GM12878 (cell line): Measurements from ENCODE around the gene PTPRJ. TPM values are rescaled to one million over a fixed set of nuclear protein-coding genes. Genes with fewer than 3 reads are reported as not detected.

Experiments used
- ATAC-seq: fragments of 200-7000 bp; cut with Tn5 transposase; 3 replicates; pipeline ENCODE4 v1.9.1; 2020; ENCODE audit warnings: mild to moderate bottlenecking, moderate library complexity
- BruUV-seq: library from RNA; stranded (reverse); fragments of 400-500 nt; replicated peaks from 2 replicates; lab custom pipeline; 2021; lab: Mats Ljungman, UMichigan
- CTCF ChIA-PET: fragments of 300-600 bp; sonication (Branson Sonifier 250); formaldehyde crosslinking; extraction: SDS; loops from one replicate; lab custom pipeline; 2021; ENCODE audit warnings: inconsistent platforms; lab: Yijun Ruan, JAX
- POLR2A ChIA-PET: fragments of 350-600 bp; formaldehyde crosslinking; extraction: SDS; loops from one replicate; lab custom pipeline; 2021; ENCODE audit warnings: inconsistent platforms; lab: Charles Lee
- RAD21 ChIA-PET: fragments of 300-600 bp; sonication (Branson Sonifier 250); formaldehyde crosslinking; loops from one replicate; lab custom pipeline; 2023; ENCODE audit warnings: antibody characterized with exemption; ENCODE audit not compliant: unreplicated experiment; lab: Charles Lee
- SMC1A ChIA-PET: fragments of 300-600 bp; sonication (Branson Sonifier 250); formaldehyde crosslinking; loops from one replicate; lab custom pipeline; 2023; ENCODE audit not compliant: unreplicated experiment, uncharacterized antibody; lab: Charles Lee
- DNase-seq: peaks from one replicate; pipeline ENCODE4 v3.0.0-alpha.2; 2011; ENCODE audit warnings: low read depth, low spot score
- FAIRE-seq: peaks from 3 replicates; lab custom pipeline; 2011; peaks lifted over from hg19 to GRCh38; lab: Jason Lieb, UNC
- H2AFZ ChIP-seq: 2 replicates; pipeline ENCODE4 v1.6.0; 2011; ENCODE audit warnings: low read depth, low read length, control low read depth; ENCODE audit not compliant: control insufficient read depth
- H3K27ac ChIP-seq: 2 replicates; pipeline ENCODE4 v1.5.1; 2011; ENCODE audit warnings: control low read depth; ENCODE audit not compliant: control insufficient read depth, insufficient read depth
- H3K27me3 ChIP-seq, 2 experiments: replicated peaks in 1 of 2; 2 replicates each; pipeline versions ENCODE4 v1.6.0 to v1.6.1; 2011; ENCODE audit warnings: low read length in 1 of 2; ENCODE audit not compliant: control insufficient read depth in 2 of 2, insufficient read depth in 2 of 2
- H3K36me3 ChIP-seq, 2 experiments: 2 replicates each; pipeline ENCODE4 v1.5.1; 2011; ENCODE audit warnings: low read length in 1 of 2; ENCODE audit not compliant: control insufficient read depth in 2 of 2, insufficient read depth in 2 of 2
- H3K4me1 ChIP-seq: 2 replicates; pipeline ENCODE4 v1.6.1; 2011; ENCODE audit warnings: mild to moderate bottlenecking, low read length, moderate library complexity, mixed read lengths; ENCODE audit not compliant: control insufficient read depth, insufficient read depth
- H3K4me2 ChIP-seq: 2 replicates; pipeline ENCODE4 v1.6.0; 2011; ENCODE audit warnings: control low read depth; ENCODE audit not compliant: control insufficient read depth, insufficient read depth
- H3K4me3 ChIP-seq: fragments of 200-600 bp; sonication (generic); 2 replicates; pipeline ENCODE4 v1.5.1; 2016
- H3K79me2 ChIP-seq: 2 replicates; pipeline ENCODE4 v1.6.0; 2011; ENCODE audit warnings: low read length; ENCODE audit not compliant: control insufficient read depth, insufficient read depth
- H3K9ac ChIP-seq: 2 replicates; pipeline ENCODE4 v1.8.0; 2011; ENCODE audit warnings: low read length, control low read depth, mixed read lengths; ENCODE audit not compliant: control insufficient read depth, insufficient read depth
- H3K9me3 ChIP-seq: replicated peaks from 3 replicates; pipeline ENCODE4 v1.5.1; 2011; ENCODE audit warnings: mild to moderate bottlenecking, low read length; ENCODE audit not compliant: control insufficient read depth, insufficient read depth
- H4K20me1 ChIP-seq: 2 replicates; pipeline ENCODE4 v1.6.0; 2011; ENCODE audit not compliant: control insufficient read depth, insufficient read depth
- EP300 ChIP-seq, 2 experiments: fragments of 150-350 bp in 1 of 2; IDR thresholded peaks; 2 replicates each; pipeline ENCODE4 v1.6.1; 2011 to 2012; ENCODE audit warnings: low read depth in 2 of 2, low read length in 2 of 2, borderline replicate concordance in 1 of 2, improper control_type of control experiment in 1 of 2, inconsistent platforms in 1 of 2; ENCODE audit not compliant: control insufficient read depth in 1 of 2
- ETV6 ChIP-seq, 2 experiments: fragments of 450-650 bp in 1 of 2; IDR thresholded peaks in 1 of 2; conservative IDR thresholded peaks in 1 of 2; 2 replicates each; pipeline ENCODE4 v1.6.1; 2014; ENCODE audit warnings: antibody characterized with exemption in 1 of 2, borderline replicate concordance in 1 of 2, low read depth in 1 of 2, mild to moderate bottlenecking in 1 of 2, moderate library complexity in 1 of 2
- MTA3 ChIP-seq: IDR thresholded peaks from 2 replicates; pipeline ENCODE4 v1.6.1; 2012; ENCODE audit warnings: low read length, inconsistent platforms, borderline replicate concordance
- RUNX3 ChIP-seq: IDR thresholded peaks from 2 replicates; pipeline ENCODE4 v1.6.1; 2012; ENCODE audit warnings: low read length, inconsistent platforms
- SRF ChIP-seq, 2 experiments: IDR thresholded peaks; 2 replicates each; pipeline ENCODE4 v1.6.1; 2011; ENCODE audit warnings: low read depth in 2 of 2, low read length in 2 of 2, mild to moderate bottlenecking in 1 of 2, moderate library complexity in 1 of 2
- TCF12 ChIP-seq: IDR thresholded peaks from 2 replicates; pipeline ENCODE4 v1.6.1; 2011; ENCODE audit warnings: low read depth, mild to moderate bottlenecking, low read length
- WGBS: methylation state at CpG from one replicate; pipeline ENCODE4 v1.1.6; 2016; ENCODE audit warnings: low lambda C conversion rate; ENCODE audit not compliant: insufficient replicate concordance, insufficient coverage; ENCODE audit errors: missing lambda C conversion rate; 5-methylcytosine and 5-hydroxymethylcytosine counted together
- in situ Hi-C: fragments of 300-500 bp; cut with MboI; formaldehyde crosslinking; loops from 9 replicates; pipeline ENCODE4 v1.14.3; 2018; ENCODE audit warnings: mixed read lengths
- intact Hi-C: fragments of 100-400 bp; cut with micrococcal nuclease; formaldehyde crosslinking; loops from one replicate; pipeline ENCODE4 v1.14.2; 2022; ENCODE audit not compliant: unreplicated experiment
- polyA plus RNA-seq, 11 experiments: library from polyadenylated mRNA; depleted of rRNA in 4 of 11; unstranded in 6 of 11; stranded (reverse) in 5 of 11; fragments of >200 nt; fragmentation: Nextera tagmentation in 4 of 11; fragmentation: Illumina TruSeq in 1 of 11; extraction: Ambion mirVana in 4 of 11; extraction: Trizol in 1 of 11; gene quantifications; 1 replicate in 1 of 11; 2 replicates in 10 of 11; pipeline versions ENCODE4 v1.2.1 to v1.2.3, GENCODE V29; 2011 to 2016; ENCODE audit warnings: inconsistent platforms in 2 of 11, missing spikeins in 2 of 11, low read depth in 1 of 11
- total RNA-seq, 4 experiments: library from RNA; depleted of rRNA in 3 of 4; stranded (reverse); fragments of >200 nt in 3 of 4; fragmentation: Illumina TruSeq in 1 of 4; extraction: Trizol in 1 of 4; gene quantifications; 2 replicates each; pipeline versions ENCODE4 v1.2.1 to v1.2.3, GENCODE V29; 2013 to 2021

PTPRJ gene
- total and polyA plus RNA-seq, 10 of the 15 experiments (the other 5 are each of a cell fraction or from before 2014, with no cell fraction given): 0.22 to 22.4 (median 7.4) TPM

- ChIA-PET RAD21 (interaction anchor here (0.5 to 2.0 kb wide), 5 partner anchors 11 to 65 kb away, joined by 3 to 9 read pairs (median 4); no protein-coding TSS in a partner anchor), POLR2A (interaction anchor here (0.9 to 1.9 kb wide), 2 partner anchors 12 to 23 kb away, joined by 3 to 5 read pairs; no protein-coding TSS in a partner anchor), CTCF (interaction anchor here (1.1 to 1.4 kb wide), 3 partner anchors 66 to 111 kb away, joined by 3 to 5 read pairs (median 3); no protein-coding TSS in a partner anchor), SMC1A (interaction anchor here (0.7 to 2.2 kb wide), 5 partner anchors 23 to 65 kb away, joined by 3 to 7 read pairs (median 4); no protein-coding TSS in a partner anchor)
- in situ Hi-C loops (no loop called here), intact Hi-C loops (no loop called here)
- no peaks in the 10 kb centered on the region for H3K27me3 ChIP-seq
- DNase-seq (no peak), ATAC-seq (peak; percentile 64), FAIRE-seq (peak; percentile 49)
- no peak overlapping the region for H2AFZ ChIP-seq
- H3K9me3 ChIP-seq: no peaks in the 10 kb centered on the region
- H3K79me2 ChIP-seq: peaks cover 5% of the 10 kb centered on the region; the same call in 1 of the 2 replicates
- 0 out of 2 replicates have a peak overlapping the region, but pooled peaks have one; percentile 21 for H3K4me3 ChIP-seq
- H3K4me2 ChIP-seq: peak overlapping the region; percentile 64
- BruUV-seq: no TSS peak
- H4K20me1 ChIP-seq: no peaks in the 10 kb centered on the region
- no peak overlapping the region for H3K9ac ChIP-seq
- peaks cover 21% of the 10 kb centered on the region for H3K4me1 ChIP-seq
- 2% methylated on average over 8 of the region's 8 CpGs for WGBS
- peaks cover 0 to 5% of the 10 kb centered on the region in 2 experiments; a peak in 1 of 4 replicates for H3K36me3 ChIP-seq
- TF ChIP-seq MTA3 (peak; percentile 63; the same call in 1 of the 2 replicates), TCF12 (no peak)
- TF ChIP-seq, all 136 proteins: peak for 1
- H3K27ac ChIP-seq: peak overlapping the region; percentile 60
These were observed 63.0 kb downstream of the PTPRJ start for GRCh38 chr11:48043111-48043990.

GRCh38 chr11:48043991-48044512 lies 63.7 kb downstream of the PTPRJ start:
- Histone ChIP-seq H2AFZ (no peak overlapping the region), H3K4me3 (no peak overlapping the region), H3K27ac (peak overlapping the region; percentile 60), H3K9me3 (no peaks in the 10 kb centered on the region), H3K36me3 (peaks cover 0 to 5% of the 10 kb centered on the region in 2 experiments; a peak in 1 of 4 replicates), H3K27me3 (no peaks in the 10 kb centered on the region), H3K4me1 (peaks cover 20% of the 10 kb centered on the region), H3K4me2 (peak overlapping the region; percentile 64), H4K20me1 (no peaks in the 10 kb centered on the region), H3K79me2 (peaks cover 5% of the 10 kb centered on the region; the same call in 1 of the 2 replicates), H3K9ac (no peak overlapping the region)
- WGBS: 52% methylated on average over 9 of the region's 9 CpGs
- ChIA-PET SMC1A (interaction anchor here (1.1 to 1.3 kb wide), 3 partner anchors 38 to 63 kb away, joined by 4 read pairs; no protein-coding TSS in a partner anchor), RAD21 (interaction anchor here (1.6 to 2.0 kb wide), 3 partner anchors 11 to 64 kb away, joined by 4 to 9 read pairs (median 6); no protein-coding TSS in a partner anchor), POLR2A (interaction anchor here (0.6 to 1.9 kb wide), 3 partner anchors 23 to 104 kb away, joined by 3 to 5 read pairs (median 3); no protein-coding TSS in a partner anchor), CTCF (interaction anchor here (1.3 kb wide), 1 partner anchor 111 kb away, joined by 3 read pairs; no protein-coding TSS in a partner anchor)
- ATAC-seq (no peak), FAIRE-seq (no peak), DNase-seq (no peak)
- intact Hi-C loops: no loop called here
- BruUV-seq: no TSS peak
- in situ Hi-C loops: no loop called here
- TF ChIP-seq SRF (IDR thresholded peaks at IDR 0.05; ENCODE audit: low read depth in 2 of 2, low read length in 2 of 2) (no peak), RUNX3 (0 out of 2 replicates have a peak, but pooled peaks have one; percentile 2), EP300 (IDR thresholded peaks at IDR 0.05; ENCODE audit: borderline replicate concordance in 1 of 2, control insufficient read depth in 1 of 2, low read depth in 2 of 2, low read length in 2 of 2) (no peak), ETV6 (conservative IDR thresholded peaks at IDR 0.05 in 1 of 2, IDR thresholded peaks at IDR 0.05 in 1 of 2; ENCODE audit: borderline replicate concordance in 1 of 2, low read depth in 1 of 2) (no peak)
